WERI-Rb-1 (cell line): ENCODE data around the gene IVL.

ENCODE experiments used
- DNase-seq: peaks from one replicate; pipeline ENCODE4 v3.0.0-alpha.2; 2020
- H3K27ac ChIP-seq: fragments of 250-450 bp; sonication (Bioruptor Pico); 2 replicates; pipeline ENCODE4 v1.5.1; 2020; ENCODE audit warnings: mild to moderate bottlenecking, moderate library complexity
- H3K27me3 ChIP-seq: fragments of 250-450 bp; sonication (Bioruptor Pico); 2 replicates; pipeline ENCODE4 v1.5.1; 2021; ENCODE audit warnings: mild to moderate bottlenecking, low read depth, moderate library complexity; ENCODE audit not compliant: insufficient read depth, severe bottlenecking
- H3K36me3 ChIP-seq: fragments of 250-450 bp; sonication (Bioruptor Pico); 2 replicates; pipeline ENCODE4 v1.5.1; 2020; ENCODE audit warnings: mild to moderate bottlenecking, moderate library complexity
- H3K4me3 ChIP-seq: 2 replicates; pipeline ENCODE4 v1.5.1; 2011; ENCODE audit warnings: low read depth, mild to moderate bottlenecking, control low read depth, low read length
- H3K9me3 ChIP-seq: fragments of 250-450 bp; sonication (Bioruptor Pico); 2 replicates; pipeline ENCODE4 v1.5.1; 2021; ENCODE audit warnings: mild to moderate bottlenecking, moderate library complexity; ENCODE audit not compliant: severe bottlenecking
- TF ChIP-seq, protein P1 (sequence below): IDR thresholded peaks from 2 replicates; pipeline ENCODE4 v1.5.1; 2011; ENCODE audit warnings: low read depth, mild to moderate bottlenecking, control low read depth, inconsistent platforms, low read length

IVL gene

DNA sequence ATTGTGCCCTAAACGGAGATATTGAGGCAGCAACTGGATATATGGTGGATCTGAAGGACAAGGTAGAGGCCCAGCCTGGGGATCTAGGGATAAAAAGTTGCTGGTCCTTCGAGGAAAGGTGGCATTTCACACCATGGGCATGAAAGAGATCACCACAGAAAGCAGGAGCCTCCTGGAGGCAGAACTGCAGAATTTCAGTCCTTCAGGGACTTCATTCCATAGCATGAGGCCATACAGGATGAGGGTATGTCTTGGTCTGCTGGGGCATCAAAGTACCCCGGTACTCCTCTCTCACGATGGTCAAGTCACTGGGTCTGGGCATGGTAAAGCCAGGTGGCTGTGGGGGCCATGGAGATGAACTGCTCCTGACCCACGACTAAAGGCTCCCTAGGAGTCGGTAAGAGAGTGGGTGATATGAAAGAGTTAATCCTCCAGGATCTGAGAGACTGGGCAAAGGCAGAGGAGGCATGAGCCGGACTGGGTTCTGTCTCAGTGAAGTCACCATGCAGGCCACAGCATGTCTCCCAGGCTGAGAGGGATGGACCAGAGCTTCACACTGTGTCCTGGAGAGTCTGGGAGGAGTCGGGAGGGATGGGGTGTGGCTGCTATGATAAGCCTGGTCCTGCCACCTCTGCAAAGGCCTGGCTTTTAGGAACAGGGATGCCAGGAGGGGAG lies 32.8 kb downstream of the IVL start:
- no peak overlapping the region for H3K4me3 ChIP-seq
- H3K36me3 ChIP-seq = no peaks in the 10 kb centered on the region
- peaks cover 4% of the 10 kb centered on the region for H3K9me3 ChIP-seq
- no peak for DNase-seq
- H3K27me3 ChIP-seq = no peaks in the 10 kb centered on the region
- TF ChIP-seq, protein P1, sequence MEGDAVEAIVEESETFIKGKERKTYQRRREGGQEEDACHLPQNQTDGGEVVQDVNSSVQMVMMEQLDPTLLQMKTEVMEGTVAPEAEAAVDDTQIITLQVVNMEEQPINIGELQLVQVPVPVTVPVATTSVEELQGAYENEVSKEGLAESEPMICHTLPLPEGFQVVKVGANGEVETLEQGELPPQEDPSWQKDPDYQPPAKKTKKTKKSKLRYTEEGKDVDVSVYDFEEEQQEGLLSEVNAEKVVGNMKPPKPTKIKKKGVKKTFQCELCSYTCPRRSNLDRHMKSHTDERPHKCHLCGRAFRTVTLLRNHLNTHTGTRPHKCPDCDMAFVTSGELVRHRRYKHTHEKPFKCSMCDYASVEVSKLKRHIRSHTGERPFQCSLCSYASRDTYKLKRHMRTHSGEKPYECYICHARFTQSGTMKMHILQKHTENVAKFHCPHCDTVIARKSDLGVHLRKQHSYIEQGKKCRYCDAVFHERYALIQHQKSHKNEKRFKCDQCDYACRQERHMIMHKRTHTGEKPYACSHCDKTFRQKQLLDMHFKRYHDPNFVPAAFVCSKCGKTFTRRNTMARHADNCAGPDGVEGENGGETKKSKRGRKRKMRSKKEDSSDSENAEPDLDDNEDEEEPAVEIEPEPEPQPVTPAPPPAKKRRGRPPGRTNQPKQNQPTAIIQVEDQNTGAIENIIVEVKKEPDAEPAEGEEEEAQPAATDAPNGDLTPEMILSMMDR = peak; percentile 42; the same call in 1 of the 2 replicates
- no peak overlapping the region for H3K27ac ChIP-seq

DNA sequence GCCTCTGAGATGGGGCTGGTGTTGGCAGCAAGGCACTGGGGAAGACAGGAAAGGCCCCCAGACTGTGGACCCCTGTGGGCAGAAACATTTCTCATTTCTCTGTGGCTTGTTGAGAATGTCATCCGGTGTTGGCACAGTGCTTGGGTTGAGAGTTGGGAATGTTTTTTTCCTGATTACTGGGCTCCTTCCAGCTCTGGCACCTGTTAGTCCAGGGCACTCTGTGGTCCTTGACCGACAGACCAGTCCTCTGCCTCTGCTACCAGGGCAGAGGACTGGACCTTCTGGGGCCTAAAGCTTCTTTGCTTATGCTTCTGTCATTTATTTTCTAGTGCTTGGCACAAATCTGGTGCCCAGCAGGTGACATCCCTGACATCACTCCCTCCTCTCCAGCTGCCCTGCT lies 33.8 kb downstream of the IVL start:
- Histone ChIP-seq H3K36me3 (no peaks in the 10 kb centered on the region), H3K4me3 (no peak overlapping the region), H3K27ac (no peak overlapping the region), H3K9me3 (peaks cover 4% of the 10 kb centered on the region), H3K27me3 (no peaks in the 10 kb centered on the region)
- TF ChIP-seq, protein P1 = no peak
- no peak for DNase-seq

DNA sequence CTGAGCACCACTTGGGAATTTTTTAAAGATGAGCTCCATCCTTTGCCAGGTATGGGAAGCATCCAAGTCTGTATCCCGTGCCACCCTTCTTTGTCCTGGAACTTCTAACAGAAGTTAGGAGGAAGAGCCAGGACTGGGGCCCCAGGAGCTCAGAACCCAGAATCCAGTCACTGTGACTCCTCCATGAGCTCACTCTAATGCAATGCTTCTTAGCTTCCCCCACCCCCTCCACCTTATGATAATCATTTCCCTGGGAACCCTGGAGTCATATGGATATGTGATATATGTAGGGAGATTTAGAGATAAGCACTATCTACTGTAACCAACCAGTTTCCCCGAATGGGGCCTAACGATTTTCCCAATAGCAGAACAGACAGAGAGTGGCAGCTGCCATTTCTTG lies 37.9 kb downstream of the IVL start:
- TF ChIP-seq, protein P1 = no peak
- Histone ChIP-seq H3K4me3 (no peak overlapping the region), H3K36me3 (no peaks in the 10 kb centered on the region), H3K9me3 (peaks cover under 1% of the 10 kb centered on the region), H3K27me3 (no peaks in the 10 kb centered on the region), H3K27ac (no peak overlapping the region)
- DNase-seq = no peak

DNA sequence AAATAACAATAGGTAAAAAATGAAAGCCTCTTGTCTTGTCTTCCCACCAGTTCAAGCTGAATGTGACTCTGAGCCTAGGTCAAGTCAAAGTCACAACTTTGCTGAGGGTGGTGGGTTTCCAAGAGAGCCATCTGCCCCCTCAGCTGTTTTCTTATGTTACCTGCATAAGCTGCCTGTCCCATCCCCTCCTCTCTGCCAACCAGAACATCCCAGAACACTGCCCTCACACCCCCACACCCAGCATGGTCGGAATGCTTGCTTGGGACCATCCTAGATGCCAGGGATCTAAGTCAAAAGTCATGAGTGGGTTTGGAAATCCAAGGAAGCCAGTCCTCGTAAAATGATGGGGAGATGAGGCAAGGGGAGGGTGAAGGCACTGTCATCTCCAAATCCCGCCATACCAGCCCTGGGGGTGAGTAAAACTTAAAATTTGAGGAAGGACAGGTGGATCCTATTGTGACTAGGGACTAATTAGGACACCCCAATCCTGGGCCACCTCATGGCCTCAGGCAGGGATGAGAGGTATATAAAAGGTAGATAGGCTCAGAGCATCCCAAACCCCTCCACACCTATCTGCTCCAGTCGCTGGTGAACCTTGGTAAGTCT lies 38.4 kb downstream of the IVL start, which contains the start of gene SPRR5:
SPRR5 (plus strand) TSS at position 556 of the 606 bp plus-strand sequence. CDS start 1,349 bp downstream, outside the sequence.
- DNase-seq = no peak
- Histone ChIP-seq H3K9me3 (peaks cover 5% of the 10 kb centered on the region), H3K36me3 (no peaks in the 10 kb centered on the region), H3K27me3 (no peaks in the 10 kb centered on the region), H3K27ac (no peak within 1 kb of the TSS), H3K4me3 (no peak within 1 kb of the TSS)
- TF ChIP-seq, protein P1 = no peak

DNA sequence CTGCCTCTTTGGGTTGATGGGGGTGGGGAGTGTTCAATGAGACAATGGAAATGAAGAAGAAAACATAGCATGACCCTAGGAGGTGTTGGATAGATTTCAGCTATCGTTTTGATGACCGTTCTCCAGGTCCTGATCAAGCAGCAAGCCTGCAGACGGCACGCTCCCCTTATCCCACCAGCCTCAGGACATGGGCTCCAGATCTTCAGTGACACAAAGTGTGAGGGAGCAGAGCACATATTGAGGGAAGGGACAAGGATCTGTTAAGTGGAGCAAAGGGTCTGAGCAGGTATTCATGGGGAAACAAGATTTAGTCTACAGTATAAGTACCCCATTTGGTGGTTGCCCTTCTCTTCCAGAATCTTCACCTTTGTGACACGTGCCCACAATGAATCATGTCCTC lies 43.4 kb downstream of the IVL start:
- no peaks in the 10 kb centered on the region for H3K27me3 ChIP-seq
- DNase-seq = no peak
- H3K36me3 ChIP-seq = no peaks in the 10 kb centered on the region
- H3K4me3 ChIP-seq = no peak overlapping the region
- TF ChIP-seq, protein P1 = no peak
- no peak overlapping the region for H3K27ac ChIP-seq
- H3K9me3 ChIP-seq = peaks cover 5% of the 10 kb centered on the region

DNA sequence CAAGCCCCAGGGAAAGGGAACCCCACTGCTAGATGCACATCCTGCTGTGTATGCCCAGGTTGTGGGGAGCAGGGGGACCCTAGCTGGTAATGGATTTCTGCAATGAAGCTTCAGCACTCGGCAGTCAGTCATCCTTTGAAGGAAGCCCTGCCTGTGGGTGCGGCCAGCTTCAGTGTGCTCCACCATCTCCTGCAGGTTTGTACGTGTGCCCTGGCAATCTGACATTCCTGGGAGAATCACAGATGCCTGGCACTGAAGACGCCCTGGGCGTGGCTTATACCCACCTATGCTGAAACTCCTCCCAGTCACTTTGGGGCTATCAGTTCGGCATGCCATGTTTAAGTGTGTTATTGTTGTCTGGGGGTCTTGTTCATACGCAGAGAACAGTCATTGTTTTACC lies 45.4 kb downstream of the IVL start:
- TF ChIP-seq, protein P1 = no peak
- Histone ChIP-seq H3K27me3 (no peaks in the 10 kb centered on the region), H3K27ac (no peak overlapping the region), H3K4me3 (no peak overlapping the region), H3K9me3 (peaks cover 10% of the 10 kb centered on the region), H3K36me3 (no peaks in the 10 kb centered on the region)
- no peak for DNase-seq
